ENCODE measurements around the gene LAX1.

The LAX1 gene

GRCh38 chr1:203818399-203818798 is 53.4 kb downstream of the LAX1 start:
- DNase-seq = no peak

GRCh38 chr1:203823306-203823705 is 58.3 kb downstream of the LAX1 start:
- no peak for DNase-seq
